Measurements from ENCODE around the gene SAP25. TPM values are rescaled to one million over a fixed set of nuclear protein-coding genes. Genes with fewer than 3 reads are reported as not detected.
A peak's percentile ranks its signal among the peaks of the same experiment; 100 is the strongest.
"Not testable (repeated sequence)": the region's sequence is repeated elsewhere in the genome, so short reads cannot be mapped to it uniquely, and the experiment has no call there.

SAP25 gene
- total RNA-seq, 1 experiment from 2014 or later = not detected

- DNase-seq (ENCODE audit: low read depth) = peak; percentile 100
Measured at GRCh38 chr7:100538654-100539435, 34.9 kb downstream of the SAP25 start, which contains the start of gene AGFG2. Gene AGFG2 (plus strand): TSS chr7:100539203. CDS start chr7:100539347, 144 bp downstream.

GRCh38 chr7:100538348-100538653 is 35.4 kb downstream of the SAP25 start:
- no peak for DNase-seq (ENCODE audit: low read depth)

DNA sequence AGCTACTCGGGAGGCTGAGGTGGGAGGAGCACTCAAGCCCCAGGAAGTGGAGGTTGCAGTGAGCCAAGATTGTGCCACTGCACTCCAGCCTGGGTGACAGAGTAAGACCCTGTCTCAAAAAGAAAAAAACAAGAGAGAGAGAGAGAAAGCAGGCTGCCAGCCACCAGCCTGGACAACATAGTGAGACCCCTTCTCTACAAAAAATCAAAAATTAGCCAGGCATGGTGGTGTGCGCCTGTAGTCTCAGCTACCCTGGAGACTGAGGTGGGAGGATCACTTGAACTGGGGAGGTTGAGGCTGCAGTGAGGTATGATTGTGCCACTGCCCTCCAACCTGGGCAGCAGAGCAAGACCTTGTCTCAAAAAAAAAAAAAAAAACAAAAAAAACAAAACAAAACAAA is 37.0 kb downstream of the SAP25 start:
- not testable (repeated sequence) for DNase-seq (ENCODE audit: low read depth)

DNA sequence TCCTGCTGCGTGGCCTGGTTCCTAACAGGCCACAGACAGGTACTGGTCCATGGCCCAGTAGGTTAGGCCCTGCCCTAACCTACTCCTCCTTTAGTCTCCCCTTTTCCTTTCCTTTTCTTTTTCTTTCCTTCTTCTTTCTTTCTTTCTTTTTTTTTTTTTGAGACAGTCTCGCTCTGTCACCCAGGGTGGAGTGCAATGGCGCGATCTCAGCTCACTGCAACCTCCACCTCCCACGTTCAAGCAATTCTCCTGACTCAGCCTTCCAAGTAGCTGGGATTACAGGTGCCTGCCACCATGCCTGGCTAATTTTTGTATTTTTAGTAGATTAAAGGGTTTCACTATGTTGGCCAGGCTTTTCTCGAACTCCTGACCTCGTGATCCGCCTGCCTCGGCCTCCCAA is 37.7 kb downstream of the SAP25 start:
- not testable (repeated sequence) for DNase-seq (ENCODE audit: low read depth)

GRCh38 chr7:100532165-100533022 is 41.3 kb downstream of the SAP25 start:
- DNase-seq (ENCODE audit: low read depth) = no peak

DNA sequence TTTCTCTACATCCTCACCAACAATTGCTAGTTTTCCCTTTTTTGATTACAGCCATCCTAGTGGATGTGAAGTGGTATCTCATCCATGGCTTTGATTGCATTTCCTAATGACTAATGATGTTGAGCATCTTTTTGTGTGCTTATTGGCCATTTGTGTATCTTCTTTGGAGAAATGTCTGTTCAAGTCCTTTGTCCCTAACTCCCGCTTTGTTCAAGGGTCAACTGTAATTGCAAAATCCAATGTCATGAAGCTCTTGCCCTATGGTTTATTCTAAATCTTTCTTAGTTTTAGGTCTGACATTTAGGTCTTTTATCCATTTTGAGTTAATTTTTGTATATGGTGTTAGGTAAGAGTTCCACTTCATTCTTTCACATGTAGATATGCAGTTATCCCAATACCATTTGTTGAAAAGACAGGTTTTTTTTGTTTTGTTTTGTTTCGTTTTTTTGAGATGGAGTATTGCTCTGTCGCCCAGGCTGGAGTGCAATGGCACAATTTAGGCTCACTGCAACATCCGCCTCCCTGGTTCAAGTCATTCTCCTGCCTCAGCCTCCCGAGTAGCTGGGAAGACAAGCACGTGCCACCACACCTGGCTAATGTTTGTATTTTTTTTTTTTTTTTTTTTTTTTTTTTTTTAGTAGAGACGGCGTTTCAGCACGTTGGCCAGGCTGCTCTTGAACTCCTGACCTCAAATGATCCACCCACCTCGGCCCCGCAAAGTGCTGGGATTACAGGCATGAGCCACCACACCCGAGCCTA is 45.4 kb downstream of the SAP25 start:
- not testable (repeated sequence) for DNase-seq (ENCODE audit: low read depth)

DNA sequence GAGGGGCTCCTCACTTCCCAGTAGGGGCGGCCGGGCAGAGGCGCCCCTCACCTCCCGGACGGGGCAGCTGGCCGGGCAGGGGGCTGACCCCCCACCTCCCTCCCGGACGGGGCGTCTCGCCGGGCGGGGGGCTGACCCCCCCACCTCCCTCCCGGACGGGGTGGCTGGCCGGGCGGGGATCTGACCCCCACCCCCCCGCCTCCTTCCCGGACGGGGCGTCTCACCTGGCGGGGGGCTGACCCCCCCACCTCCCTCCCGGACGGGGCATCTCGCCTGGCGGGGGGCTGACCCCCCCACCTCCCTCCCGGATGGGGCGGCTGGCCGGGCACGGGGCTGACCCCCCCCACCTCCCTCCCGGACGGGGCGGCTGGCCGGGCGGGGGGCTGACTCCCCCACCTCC is 50.5 kb downstream of the SAP25 start:
- not testable (repeated sequence) for DNase-seq (ENCODE audit: low read depth)

Other genes starting within 250 kb of the SAP25 start
- 15.7 and 20.1 TPM in 2 replicates for gene PILRB, start 215.8 kb downstream of the SAP25 start, total RNA-seq (2014; rRNA removed)
- gene PILRA, start 200.4 kb downstream of the SAP25 start, total RNA-seq (2014; rRNA removed) = not detected in 2 replicates
- gene ZCWPW1, start 145.2 kb downstream of the SAP25 start, total RNA-seq (2014; rRNA removed) = 1.9 and 4.2 TPM in 2 replicates
- gene MEPCE, start 144.1 kb downstream of the SAP25 start, total RNA-seq (2014; rRNA removed) = 59.0 and 63.9 TPM in 2 replicates
- 68.5 and 71.6 TPM in 2 replicates for gene PPP1R35, start 137.4 kb downstream of the SAP25 start, total RNA-seq (2014; rRNA removed)
- gene SPACDR, start 109.6 kb downstream of the SAP25 start, total RNA-seq (2014; rRNA removed) = not detected in 2 replicates
- 41.3 and 51.7 TPM in 2 replicates for gene TSC22D4, start 94.7 kb downstream of the SAP25 start, total RNA-seq (2014; rRNA removed)
- gene NYAP1, start 90.0 kb downstream of the SAP25 start, total RNA-seq (2014; rRNA removed) = 0.13 and 0.23 TPM in 2 replicates
- gene AGFG2, start 34.7 kb downstream of the SAP25 start, total RNA-seq (2014; rRNA removed) = 23.0 and 28.0 TPM in 2 replicates
- gene LRCH4, start 12.2 kb upstream of the SAP25 start, total RNA-seq (2014; rRNA removed) = 81.4 and 92.0 TPM in 2 replicates
- 0.38 and 0.92 TPM in 2 replicates for gene FBXO24, start 12.4 kb upstream of the SAP25 start, total RNA-seq (2014; rRNA removed)
- 4.7 and 5.2 TPM in 2 replicates for gene PCOLCE, start 28.5 kb upstream of the SAP25 start, total RNA-seq (2014; rRNA removed)
- 15.8 and 21.5 TPM in 2 replicates for gene MOSPD3, start 38.6 kb upstream of the SAP25 start, total RNA-seq (2014; rRNA removed)
- gene TFR2, start 67.7 kb upstream of the SAP25 start, total RNA-seq (2014; rRNA removed) = 1.3 TPM in 2 replicates
- not detected in 2 replicates for gene ACTL6B, start 82.5 kb upstream of the SAP25 start, total RNA-seq (2014; rRNA removed)
- 176 and 205 TPM in 2 replicates for gene GNB2, start 99.8 kb upstream of the SAP25 start, total RNA-seq (2014; rRNA removed)
- gene GIGYF1, start 120.3 kb upstream of the SAP25 start, total RNA-seq (2014; rRNA removed) = 23.3 and 28.0 TPM in 2 replicates
- 66.3 and 68.8 TPM in 2 replicates for gene POP7, start 132.2 kb upstream of the SAP25 start, total RNA-seq (2014; rRNA removed)
- 0.11 TPM in 1 of 2 replicates, not detected in the other for gene EPO, start 146.6 kb upstream of the SAP25 start, total RNA-seq (2014; rRNA removed)
- gene ZAN, start 159.7 kb upstream of the SAP25 start, total RNA-seq (2014; rRNA removed) = not detected in 2 replicates

All from LHCN-M2 (cell line).